ENCODE measurements around the gene LRRC8C. TPM values are rescaled to one million over a fixed set of nuclear protein-coding genes. Genes with fewer than 3 reads are reported as not detected.

The LRRC8C gene
- total and polyA plus RNA-seq, 2 of the 8 experiments (the other 6 are each of a cell fraction or from before 2014, with no cell fraction given): 1.1 to 2.1 TPM

DNA sequence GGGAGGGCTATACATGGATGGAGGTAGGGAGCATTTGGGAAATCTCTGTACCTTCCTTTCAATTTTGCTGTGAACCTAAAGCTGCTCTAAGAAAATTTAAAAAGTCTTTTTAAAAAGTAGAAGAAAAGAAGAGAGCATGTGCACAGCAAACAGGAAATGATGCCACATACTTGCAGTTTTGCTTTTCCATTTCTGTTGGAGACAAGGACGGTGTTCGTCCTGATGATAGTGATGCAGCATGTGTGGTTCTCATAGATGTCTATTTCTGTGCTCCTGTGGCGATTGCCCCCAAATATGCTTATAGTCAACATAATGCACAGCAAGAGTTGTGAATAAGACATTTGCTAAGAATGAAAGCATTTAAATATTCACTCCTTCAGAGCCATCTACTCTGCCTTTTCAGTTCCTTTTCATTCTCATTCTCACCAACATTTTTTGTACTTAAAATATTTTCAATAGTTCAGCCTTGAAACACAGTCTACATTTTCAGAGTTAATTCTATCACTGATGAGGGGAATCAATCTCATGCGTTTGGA is 66.6 kb downstream of the LRRC8C start (continued):
- TF ChIP-seq, protein P1, sequence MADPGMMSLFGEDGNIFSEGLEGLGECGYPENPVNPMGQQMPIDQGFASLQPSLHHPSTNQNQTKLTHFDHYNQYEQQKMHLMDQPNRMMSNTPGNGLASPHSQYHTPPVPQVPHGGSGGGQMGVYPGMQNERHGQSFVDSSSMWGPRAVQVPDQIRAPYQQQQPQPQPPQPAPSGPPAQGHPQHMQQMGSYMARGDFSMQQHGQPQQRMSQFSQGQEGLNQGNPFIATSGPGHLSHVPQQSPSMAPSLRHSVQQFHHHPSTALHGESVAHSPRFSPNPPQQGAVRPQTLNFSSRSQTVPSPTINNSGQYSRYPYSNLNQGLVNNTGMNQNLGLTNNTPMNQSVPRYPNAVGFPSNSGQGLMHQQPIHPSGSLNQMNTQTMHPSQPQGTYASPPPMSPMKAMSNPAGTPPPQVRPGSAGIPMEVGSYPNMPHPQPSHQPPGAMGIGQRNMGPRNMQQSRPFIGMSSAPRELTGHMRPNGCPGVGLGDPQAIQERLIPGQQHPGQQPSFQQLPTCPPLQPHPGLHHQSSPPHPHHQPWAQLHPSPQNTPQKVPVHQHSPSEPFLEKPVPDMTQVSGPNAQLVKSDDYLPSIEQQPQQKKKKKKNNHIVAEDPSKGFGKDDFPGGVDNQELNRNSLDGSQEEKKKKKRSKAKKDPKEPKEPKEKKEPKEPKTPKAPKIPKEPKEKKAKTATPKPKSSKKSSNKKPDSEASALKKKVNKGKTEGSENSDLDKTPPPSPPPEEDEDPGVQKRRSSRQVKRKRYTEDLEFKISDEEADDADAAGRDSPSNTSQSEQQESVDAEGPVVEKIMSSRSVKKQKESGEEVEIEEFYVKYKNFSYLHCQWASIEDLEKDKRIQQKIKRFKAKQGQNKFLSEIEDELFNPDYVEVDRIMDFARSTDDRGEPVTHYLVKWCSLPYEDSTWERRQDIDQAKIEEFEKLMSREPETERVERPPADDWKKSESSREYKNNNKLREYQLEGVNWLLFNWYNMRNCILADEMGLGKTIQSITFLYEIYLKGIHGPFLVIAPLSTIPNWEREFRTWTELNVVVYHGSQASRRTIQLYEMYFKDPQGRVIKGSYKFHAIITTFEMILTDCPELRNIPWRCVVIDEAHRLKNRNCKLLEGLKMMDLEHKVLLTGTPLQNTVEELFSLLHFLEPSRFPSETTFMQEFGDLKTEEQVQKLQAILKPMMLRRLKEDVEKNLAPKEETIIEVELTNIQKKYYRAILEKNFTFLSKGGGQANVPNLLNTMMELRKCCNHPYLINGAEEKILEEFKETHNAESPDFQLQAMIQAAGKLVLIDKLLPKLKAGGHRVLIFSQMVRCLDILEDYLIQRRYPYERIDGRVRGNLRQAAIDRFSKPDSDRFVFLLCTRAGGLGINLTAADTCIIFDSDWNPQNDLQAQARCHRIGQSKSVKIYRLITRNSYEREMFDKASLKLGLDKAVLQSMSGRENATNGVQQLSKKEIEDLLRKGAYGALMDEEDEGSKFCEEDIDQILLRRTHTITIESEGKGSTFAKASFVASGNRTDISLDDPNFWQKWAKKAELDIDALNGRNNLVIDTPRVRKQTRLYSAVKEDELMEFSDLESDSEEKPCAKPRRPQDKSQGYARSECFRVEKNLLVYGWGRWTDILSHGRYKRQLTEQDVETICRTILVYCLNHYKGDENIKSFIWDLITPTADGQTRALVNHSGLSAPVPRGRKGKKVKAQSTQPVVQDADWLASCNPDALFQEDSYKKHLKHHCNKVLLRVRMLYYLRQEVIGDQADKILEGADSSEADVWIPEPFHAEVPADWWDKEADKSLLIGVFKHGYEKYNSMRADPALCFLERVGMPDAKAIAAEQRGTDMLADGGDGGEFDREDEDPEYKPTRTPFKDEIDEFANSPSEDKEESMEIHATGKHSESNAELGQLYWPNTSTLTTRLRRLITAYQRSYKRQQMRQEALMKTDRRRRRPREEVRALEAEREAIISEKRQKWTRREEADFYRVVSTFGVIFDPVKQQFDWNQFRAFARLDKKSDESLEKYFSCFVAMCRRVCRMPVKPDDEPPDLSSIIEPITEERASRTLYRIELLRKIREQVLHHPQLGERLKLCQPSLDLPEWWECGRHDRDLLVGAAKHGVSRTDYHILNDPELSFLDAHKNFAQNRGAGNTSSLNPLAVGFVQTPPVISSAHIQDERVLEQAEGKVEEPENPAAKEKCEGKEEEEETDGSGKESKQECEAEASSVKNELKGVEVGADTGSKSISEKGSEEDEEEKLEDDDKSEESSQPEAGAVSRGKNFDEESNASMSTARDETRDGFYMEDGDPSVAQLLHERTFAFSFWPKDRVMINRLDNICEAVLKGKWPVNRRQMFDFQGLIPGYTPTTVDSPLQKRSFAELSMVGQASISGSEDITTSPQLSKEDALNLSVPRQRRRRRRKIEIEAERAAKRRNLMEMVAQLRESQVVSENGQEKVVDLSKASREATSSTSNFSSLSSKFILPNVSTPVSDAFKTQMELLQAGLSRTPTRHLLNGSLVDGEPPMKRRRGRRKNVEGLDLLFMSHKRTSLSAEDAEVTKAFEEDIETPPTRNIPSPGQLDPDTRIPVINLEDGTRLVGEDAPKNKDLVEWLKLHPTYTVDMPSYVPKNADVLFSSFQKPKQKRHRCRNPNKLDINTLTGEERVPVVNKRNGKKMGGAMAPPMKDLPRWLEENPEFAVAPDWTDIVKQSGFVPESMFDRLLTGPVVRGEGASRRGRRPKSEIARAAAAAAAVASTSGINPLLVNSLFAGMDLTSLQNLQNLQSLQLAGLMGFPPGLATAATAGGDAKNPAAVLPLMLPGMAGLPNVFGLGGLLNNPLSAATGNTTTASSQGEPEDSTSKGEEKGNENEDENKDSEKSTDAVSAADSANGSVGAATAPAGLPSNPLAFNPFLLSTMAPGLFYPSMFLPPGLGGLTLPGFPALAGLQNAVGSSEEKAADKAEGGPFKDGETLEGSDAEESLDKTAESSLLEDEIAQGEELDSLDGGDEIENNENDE (IDR thresholded peaks at IDR 0.05; ENCODE audit: insufficient replicate concordance, low read length): no peak
- TF ChIP-seq ASH2L (IDR thresholded peaks at IDR 0.05; ENCODE audit: low read length) (no peak), RFX5 (IDR thresholded peaks at IDR 0.05; ENCODE audit: borderline replicate concordance, low read depth, low read length) (no peak), KDM5A (IDR thresholded peaks at IDR 0.05; ENCODE audit: low read length) (no peak), CREB1 (IDR thresholded peaks at IDR 0.05) (no peak), TCF12 (IDR thresholded peaks at IDR 0.05; ENCODE audit: low read depth, low read length) (no peak), NRF1 (IDR thresholded peaks at IDR 0.05; ENCODE audit: low read depth, low read length) (no peak), EP300 (IDR thresholded peaks at IDR 0.05; ENCODE audit: borderline replicate concordance in 1 of 2, low read depth in 2 of 2, low read length in 2 of 2) (no peak)
- TF ChIP-seq, protein P2, sequence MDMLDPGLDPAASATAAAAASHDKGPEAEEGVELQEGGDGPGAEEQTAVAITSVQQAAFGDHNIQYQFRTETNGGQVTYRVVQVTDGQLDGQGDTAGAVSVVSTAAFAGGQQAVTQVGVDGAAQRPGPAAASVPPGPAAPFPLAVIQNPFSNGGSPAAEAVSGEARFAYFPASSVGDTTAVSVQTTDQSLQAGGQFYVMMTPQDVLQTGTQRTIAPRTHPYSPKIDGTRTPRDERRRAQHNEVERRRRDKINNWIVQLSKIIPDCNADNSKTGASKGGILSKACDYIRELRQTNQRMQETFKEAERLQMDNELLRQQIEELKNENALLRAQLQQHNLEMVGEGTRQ (IDR thresholded peaks at IDR 0.05; ENCODE audit: low read length): no peak
- TF ChIP-seq, protein P3, sequence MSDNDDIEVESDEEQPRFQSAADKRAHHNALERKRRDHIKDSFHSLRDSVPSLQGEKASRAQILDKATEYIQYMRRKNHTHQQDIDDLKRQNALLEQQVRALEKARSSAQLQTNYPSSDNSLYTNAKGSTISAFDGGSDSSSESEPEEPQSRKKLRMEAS (IDR thresholded peaks at IDR 0.05): no peak

Measured in H1 (cell line).